GM11168 (cell line): Measurements from ENCODE around the gene VASN.
"Not testable (repeated sequence)": the region's sequence is repeated elsewhere in the genome, so short reads cannot be mapped to it uniquely, and the experiment has no call there.

Source experiments
- in situ Hi-C: fragments of 300-500 bp; cut with MboI; formaldehyde crosslinking; loops from one replicate; pipeline ENCODE4 v1.12.0; 2022; ENCODE audit warnings: low sequenced_read_pairs; ENCODE audit not compliant: unreplicated experiment

The VASN gene

GRCh38 chr16:4393850-4394249, 22.2 kb downstream of the VASN start:
- in situ Hi-C loops, result not testable (repeated sequence)

GRCh38 chr16:4395055-4395726, 23.5 kb downstream of the VASN start:
- in situ Hi-C loops, result no loop called here

- in situ Hi-C loops, result no loop called here
These were observed 27.5 kb downstream of the VASN start for GRCh38 chr16:4399001-4399730.

DNA sequence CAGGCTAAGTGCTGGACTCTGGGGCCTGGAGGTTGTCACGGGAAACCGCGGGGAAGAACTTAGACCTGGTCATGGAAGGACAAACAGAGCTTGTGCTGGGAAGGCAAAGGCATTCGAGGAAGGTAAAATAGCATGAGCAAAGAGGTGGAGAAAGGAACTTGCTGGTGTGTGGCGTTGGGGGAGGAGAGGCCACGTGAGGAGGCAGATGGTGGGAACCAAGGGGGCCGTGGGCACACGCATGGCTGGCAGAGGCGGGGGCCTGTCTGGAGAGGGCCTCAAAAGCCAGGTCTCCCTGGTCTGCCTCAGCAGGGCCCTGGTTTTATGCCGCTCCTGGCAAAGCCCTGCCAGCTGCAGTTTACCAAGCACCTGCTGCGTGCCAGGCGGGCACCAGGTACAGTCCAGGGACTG, 29.4 kb downstream of the VASN start:
- in situ Hi-C loops, result no loop called here

- in situ Hi-C loops, result no loop called here
These were observed 29.9 kb downstream of the VASN start for GRCh38 chr16:4401510-4401909.

DNA sequence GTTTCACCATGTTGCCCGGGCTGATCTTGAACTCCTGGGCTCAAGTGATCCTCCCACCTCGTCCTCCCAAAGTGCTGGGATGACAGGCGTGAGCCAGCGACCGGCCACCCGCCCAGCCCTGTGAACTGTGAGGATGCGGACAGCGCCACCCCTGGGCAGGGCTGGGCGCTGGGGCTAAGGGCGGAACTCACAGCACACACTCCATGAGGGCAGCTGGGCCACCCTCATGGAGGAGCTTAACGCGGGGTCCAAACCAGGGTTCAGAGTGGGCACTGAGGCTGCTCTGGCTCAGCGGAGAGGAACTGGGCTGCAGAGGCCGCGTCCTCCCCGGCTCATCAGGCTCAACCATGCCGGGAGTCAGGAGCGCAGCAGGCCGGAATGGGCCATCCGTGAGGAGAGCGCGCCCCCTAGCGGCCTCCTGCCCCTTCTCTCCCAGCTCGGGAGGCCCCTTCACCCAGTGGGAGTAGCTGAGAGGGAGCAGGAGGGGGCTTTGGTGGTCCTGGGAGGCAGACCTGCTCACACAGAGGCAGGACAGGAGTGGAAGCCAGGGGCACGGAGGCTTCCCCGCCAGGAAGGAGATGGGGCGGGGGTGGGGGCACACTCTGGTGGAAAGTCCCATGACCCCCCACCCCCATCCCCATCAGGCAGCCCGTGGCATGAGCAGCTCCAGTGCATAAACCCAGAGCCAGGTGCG, 30.9 kb downstream of the VASN start:
- in situ Hi-C loops, result no loop called here

DNA sequence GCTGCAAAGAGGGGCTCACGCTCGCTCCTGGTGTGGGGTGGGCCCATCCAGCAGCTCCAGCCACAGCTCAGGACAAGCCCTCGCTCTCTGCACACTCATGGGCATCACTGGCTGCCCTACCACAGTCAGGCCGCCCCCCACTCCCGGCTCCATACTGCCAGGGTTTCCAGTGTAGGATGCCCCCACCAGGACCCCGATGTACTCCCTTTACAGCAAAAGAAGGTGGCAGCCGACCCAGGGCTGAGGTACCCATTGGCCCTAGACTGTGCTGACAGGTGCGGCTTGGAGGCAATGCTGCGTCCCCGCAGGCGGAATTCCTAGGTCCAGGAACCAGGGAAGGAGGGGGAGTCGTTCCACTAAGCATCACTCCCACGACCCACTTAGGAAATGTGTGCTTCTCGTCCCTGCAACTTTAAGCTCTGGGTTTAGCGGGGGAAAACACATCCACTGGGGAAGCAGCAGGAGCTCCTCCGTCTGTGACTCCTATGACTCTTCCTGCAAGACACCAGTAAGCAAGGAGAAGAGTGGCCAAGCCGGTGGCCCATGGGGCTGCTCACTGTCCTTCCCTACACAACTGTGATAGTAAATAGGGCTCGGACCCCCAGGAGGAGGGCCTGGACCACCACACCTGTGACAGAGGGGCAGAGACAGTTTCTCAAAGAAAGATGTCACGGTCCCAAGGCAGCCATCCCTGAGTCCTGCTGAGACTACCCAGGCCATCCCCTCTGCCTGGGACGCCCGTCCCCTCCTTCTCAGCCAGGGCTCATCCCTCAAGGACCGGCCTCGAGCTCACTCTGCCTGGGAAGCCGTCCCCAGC, 31.7 kb downstream of the VASN start:
- in situ Hi-C loops, result no loop called here

DNA sequence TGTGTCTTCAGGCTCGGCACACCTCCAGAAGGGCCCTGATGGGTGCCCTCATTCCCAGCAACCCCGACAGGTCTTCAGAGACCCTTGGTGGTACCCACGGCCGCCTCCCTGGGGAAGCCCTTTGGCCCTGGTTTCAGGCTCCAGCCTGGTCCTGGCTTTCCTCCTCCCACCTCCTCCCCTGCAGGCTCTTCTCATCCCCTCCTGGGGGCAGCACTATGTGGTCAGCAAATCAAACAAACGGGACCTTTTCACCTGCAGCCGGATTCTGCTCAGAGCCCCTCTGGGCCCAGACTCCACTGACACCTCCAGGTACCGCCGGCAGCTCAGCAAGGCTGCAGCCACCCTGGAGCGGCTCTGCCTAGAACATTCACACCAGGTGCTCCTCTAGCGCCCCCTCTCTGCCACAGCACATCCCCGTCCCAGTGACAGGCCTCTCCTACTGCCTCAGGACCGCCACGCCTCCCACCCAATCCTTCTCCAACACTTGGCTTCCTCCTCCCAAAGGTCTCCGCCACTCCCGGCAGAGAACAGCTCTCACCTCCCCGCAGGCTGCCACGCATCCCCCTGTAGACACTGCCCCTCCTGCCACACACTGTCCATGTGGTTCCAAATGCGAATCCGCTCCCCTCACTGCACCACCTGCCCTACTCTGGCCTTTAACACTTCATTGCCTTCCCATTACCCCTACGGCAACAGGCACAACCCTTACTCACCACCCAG, 32.8 kb downstream of the VASN start:
- in situ Hi-C loops, result no loop called here

GRCh38 chr16:4404967-4405696, 33.5 kb downstream of the VASN start:
- in situ Hi-C loops, result no loop called here

DNA sequence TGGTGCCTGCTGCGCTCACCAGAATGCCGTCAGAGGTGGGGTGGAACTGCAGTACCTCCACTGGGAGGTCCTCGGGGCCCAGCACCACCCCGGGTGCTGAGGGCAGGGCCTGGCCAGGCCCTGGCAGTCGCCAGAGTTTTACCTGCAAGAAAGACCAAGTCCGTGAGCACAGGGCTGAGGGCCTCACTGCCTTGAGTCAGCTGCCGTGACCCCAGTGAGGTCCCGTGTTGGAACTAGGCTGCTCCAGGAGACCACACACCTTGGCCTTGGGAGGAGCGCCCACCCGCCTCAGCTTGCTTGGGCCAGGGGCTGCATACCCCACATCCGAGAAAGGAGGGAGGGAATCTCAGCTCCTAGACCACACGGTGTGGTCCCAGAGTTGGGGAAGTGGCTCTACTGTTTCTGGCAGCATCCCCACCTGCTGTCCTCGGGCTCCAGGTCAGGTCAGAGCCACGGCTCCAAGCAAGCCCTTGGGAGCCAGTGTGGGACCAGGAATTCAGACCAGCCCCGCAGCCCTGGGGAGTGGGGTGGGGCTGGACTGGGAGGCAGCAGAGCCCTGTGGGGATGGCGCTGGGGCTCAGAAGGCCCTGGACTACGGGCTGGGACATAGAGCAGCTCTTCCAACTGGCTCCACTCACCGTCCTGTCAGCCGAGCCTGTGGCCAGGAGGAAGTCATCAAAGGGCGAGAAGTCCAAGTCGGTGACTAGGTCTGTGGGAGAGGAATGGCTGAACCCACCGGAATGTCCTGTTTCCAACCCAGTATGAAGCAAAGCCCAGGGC, 36.1 kb downstream of the VASN start:
- in situ Hi-C loops, result no loop called here

GRCh38 chr16:4408323-4408690, 36.7 kb downstream of the VASN start:
- in situ Hi-C loops, result no loop called here

DNA sequence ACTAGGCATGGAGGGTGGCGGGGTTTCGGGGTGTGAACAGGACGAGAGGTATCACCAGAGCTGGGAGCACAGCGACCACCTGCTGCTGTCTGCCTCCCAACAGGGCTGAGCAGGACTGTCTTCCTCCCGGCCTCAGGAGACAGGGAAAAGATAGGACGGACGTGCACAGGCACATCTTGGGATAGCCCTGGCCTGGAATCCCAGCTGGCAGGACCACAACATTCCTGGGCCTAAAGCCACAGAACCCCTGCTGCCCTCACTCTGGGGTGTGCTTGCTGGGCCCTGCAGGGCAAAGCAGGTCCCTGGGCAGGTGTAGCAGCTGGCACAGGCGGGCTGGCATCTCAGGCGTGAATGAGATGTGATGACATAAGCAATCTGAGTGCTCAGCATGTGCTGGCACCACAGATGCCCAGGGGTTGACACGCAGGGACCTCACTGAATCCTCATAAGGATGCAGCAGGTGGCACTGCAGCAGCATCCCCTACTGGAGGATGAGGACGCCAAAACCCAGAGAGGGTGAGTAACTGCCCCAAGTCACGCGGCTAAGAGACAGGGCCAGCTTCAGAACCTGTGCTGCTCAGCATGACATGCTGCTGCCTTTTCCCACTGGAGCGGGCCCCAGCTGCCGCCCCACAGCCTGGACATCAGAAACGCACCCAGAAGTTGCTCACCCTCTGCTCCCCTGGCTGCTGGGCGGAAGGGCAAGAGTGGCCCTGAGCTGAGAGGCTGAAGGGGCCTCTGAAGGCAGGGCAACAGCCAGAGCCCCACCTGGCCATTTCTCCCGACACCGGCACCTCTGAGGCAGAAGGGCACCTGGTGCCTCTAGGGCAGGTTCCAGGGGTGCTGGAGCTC, 37.7 kb downstream of the VASN start:
- in situ Hi-C loops, result no loop called here

DNA sequence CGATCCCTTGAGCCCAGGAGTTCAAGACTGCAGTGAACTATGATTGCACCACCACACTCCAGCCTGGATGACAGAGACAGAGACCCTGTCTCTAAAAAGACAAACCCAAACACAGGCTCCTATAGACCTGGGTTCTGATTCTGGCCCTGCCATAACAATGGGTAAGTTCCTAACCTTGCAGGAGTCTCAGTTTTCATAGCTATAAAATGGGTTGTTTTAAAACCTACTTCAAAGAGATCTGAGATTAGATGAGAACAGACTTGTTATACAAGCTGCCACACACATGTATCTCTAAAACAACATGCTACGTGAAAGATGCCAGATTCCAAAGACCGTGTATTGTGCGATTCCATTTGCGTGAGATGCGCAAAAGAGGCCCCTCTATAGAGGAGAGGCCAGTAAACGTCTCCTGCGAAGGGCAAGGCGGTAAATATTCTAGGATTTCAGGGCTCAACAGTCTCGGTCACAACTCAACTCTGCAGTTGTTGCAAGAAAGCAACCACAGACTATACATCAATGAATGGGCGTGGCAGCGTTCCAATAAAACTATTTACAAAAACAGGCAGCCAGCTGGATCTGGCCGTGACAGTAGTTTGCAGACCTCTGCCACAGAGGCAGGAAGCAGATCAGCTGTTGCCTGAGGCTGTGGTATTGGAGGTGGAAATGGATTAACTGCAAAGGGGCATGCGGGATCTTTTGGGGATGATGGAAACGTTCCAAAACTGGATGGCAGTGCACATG, 38.9 kb downstream of the VASN start:
- in situ Hi-C loops, result no loop called here

- in situ Hi-C loops, result no loop called here
These were observed 40.0 kb downstream of the VASN start for GRCh38 chr16:4411684-4412083.

GRCh38 chr16:4412159-4412558, 40.5 kb downstream of the VASN start:
- in situ Hi-C loops, result no loop called here

DNA sequence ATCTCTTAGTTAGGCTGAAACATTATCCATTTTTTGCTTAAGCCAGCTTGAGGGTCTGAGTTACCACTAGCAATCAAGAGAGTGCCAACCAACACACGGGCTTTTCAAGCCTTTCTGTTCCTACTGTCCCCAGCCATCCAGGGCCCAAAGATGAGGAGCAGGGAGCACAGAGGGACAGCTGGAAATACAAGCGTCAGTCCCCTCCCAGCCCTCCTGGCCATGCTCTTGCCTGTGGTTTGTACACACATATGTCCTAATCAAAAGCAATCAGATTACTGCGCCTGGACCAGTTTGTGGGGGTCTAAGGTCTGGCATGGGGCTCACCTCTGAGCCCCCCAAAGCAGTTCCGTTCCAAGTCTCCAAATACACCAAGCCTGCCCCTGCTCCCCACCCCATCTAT, 41.2 kb downstream of the VASN start:
- in situ Hi-C loops, result no loop called here
